Type B pancreatic cell (in vitro differentiated cells): ENCODE measurements around the gene STARD13. TPM values are rescaled to one million over a fixed set of nuclear protein-coding genes. Genes with fewer than 3 reads are reported as not detected.

Source experiments
- DNase-seq: peaks from one replicate; pipeline ENCODE4 v3.0.0; 2021; ENCODE audit warnings: mixed read lengths; ENCODE audit not compliant: unreplicated experiment; ENCODE audit errors: extremely low spot score
- H3K27ac Mint-ChIP-seq: 2 replicates; pipeline ENCODE4 v1.8.0; 2021; ENCODE audit warnings: mild to moderate bottlenecking, mixed read lengths
- H3K27me3 Mint-ChIP-seq: 2 replicates; pipeline ENCODE4 v1.8.0; 2021; ENCODE audit warnings: mixed read lengths
- H3K36me3 Mint-ChIP-seq: 2 replicates; pipeline ENCODE4 v1.8.0; 2021; ENCODE audit warnings: mixed read lengths
- H3K4me1 Mint-ChIP-seq: one replicate; pipeline ENCODE4 v1.8.0; 2021; ENCODE audit warnings: mixed read lengths; ENCODE audit not compliant: unreplicated experiment
- H3K4me3 Mint-ChIP-seq: 2 replicates; pipeline ENCODE4 v1.8.0; 2021; ENCODE audit warnings: mild to moderate bottlenecking, mixed read lengths
- H3K9me3 Mint-ChIP-seq: 2 replicates; pipeline ENCODE4 v1.8.0; 2021; ENCODE audit warnings: mixed read lengths
- total RNA-seq: library from RNA; stranded (reverse); gene quantifications from 2 replicates; pipeline ENCODE4 v1.2.1, GENCODE V29; 2021; ENCODE audit warnings: low replicate concordance
- TF ChIP-seq, protein P1 (sequence below): fragments of 200-600 bp; sonication (generic); conservative IDR thresholded peaks from 2 replicates; pipeline ENCODE4 v1.5.0; 2021; ENCODE audit warnings: antibody characterized with exemption, mild to moderate bottlenecking

STARD13 gene
- total RNA-seq, 1 donor from 2014 or later: 12.1 TPM

DNA sequence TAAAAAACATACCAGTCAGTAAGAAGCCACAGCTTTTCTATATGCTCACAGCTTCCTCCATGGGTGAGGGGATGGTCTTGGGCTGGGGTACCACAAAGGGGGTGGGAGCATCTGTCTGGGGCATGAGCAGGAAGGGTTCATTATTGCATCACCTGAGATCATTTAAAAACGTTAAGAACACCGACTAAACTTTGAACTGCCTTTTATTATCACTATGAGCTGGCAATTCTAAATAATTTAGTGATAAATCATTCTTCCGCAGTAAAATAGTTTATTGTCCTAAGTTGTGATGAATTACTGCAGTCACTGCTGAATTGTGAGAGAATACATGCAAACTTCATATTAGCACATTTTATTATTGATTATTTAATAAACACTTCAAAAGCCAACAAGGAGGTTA is 197.8 kb downstream of the STARD13 start:
- Mint-ChIP-seq H3K27ac (no peak overlapping the region), H3K4me3 (no peak overlapping the region), H3K9me3 (peaks cover 4% of the 10 kb centered on the region), H3K36me3 (no peaks in the 10 kb centered on the region), H3K4me1 (peaks cover 20% of the 10 kb centered on the region), H3K27me3 (peaks cover 9% of the 10 kb centered on the region)
- no peak for DNase-seq
- TF ChIP-seq, protein P1, sequence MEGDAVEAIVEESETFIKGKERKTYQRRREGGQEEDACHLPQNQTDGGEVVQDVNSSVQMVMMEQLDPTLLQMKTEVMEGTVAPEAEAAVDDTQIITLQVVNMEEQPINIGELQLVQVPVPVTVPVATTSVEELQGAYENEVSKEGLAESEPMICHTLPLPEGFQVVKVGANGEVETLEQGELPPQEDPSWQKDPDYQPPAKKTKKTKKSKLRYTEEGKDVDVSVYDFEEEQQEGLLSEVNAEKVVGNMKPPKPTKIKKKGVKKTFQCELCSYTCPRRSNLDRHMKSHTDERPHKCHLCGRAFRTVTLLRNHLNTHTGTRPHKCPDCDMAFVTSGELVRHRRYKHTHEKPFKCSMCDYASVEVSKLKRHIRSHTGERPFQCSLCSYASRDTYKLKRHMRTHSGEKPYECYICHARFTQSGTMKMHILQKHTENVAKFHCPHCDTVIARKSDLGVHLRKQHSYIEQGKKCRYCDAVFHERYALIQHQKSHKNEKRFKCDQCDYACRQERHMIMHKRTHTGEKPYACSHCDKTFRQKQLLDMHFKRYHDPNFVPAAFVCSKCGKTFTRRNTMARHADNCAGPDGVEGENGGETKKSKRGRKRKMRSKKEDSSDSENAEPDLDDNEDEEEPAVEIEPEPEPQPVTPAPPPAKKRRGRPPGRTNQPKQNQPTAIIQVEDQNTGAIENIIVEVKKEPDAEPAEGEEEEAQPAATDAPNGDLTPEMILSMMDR: no peak

DNA sequence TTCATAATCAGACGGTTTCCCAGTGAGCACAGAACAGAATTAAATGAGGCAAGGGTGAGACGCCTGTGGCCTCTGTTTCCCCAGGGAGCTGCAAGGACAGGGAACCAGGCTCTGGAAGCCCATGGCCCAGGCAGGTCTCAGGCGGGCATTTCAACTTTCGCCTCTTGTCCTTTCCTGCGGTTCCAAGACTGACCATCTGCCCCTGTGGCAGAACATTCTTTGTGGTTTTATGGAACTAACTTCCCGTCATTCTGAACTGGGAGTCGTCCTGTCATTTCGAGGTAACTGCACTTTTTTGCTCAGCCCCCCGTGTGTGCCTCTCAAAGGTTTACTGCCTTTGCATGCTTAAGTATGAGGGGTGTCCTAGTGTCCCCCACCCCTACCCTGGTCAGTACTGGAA is 198.5 kb downstream of the STARD13 start:
- no peaks in the 10 kb centered on the region for H3K36me3 Mint-ChIP-seq
- no peak overlapping the region for H3K27ac Mint-ChIP-seq
- H3K9me3 Mint-ChIP-seq: no peaks in the 10 kb centered on the region
- TF ChIP-seq, protein P1: no peak
- H3K4me1 Mint-ChIP-seq: peaks cover 20% of the 10 kb centered on the region
- H3K27me3 Mint-ChIP-seq: peaks cover 9% of the 10 kb centered on the region
- no peak overlapping the region for H3K4me3 Mint-ChIP-seq
- no peak for DNase-seq

DNA sequence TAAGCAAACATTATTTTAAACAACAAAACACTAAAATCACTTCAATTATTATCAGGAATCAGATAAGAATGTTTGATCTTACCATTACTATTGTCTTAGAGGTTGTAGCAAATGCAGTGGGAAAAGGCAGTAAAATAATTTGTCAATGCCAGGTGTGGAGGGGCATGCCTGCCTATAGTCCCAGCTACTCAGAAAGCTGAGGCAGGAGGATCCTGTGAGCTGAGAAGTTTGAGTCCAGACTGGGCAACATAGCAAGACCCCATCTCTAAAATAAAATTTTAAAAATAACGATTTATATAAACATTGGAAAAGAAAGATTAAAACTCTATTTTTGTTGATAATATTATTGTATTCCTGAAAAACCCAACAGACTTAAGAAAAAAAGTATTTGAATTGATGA is 202.5 kb downstream of the STARD13 start:
- no peaks in the 10 kb centered on the region for H3K9me3 Mint-ChIP-seq
- DNase-seq: no peak
- TF ChIP-seq, protein P1: no peak
- no peak overlapping the region for H3K4me3 Mint-ChIP-seq
- H3K36me3 Mint-ChIP-seq: no peaks in the 10 kb centered on the region
- peaks cover 9% of the 10 kb centered on the region for H3K27me3 Mint-ChIP-seq
- peaks cover 8% of the 10 kb centered on the region for H3K4me1 Mint-ChIP-seq
- H3K27ac Mint-ChIP-seq: no peak overlapping the region

DNA sequence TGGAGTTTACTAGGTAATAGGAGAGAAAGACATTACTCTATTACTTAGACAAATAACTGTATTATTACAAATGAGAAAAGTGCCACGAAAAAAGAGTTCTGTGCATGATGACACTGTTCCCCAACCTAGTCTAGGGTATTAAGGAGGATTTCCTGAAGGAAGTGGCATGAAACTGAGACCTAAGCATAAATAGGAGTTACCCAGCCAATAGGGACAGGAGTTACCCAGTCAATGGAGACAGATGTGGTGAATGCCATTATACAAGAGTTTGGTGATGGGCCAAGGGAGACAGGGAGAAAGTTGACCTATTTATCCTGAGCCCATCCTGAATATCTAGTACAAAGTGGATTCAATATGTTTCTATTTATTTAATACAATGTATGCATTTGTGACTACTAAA is 203.9 kb downstream of the STARD13 start:
- Mint-ChIP-seq H3K27me3 (peaks cover 9% of the 10 kb centered on the region), H3K9me3 (no peaks in the 10 kb centered on the region), H3K4me1 (peaks cover 9% of the 10 kb centered on the region), H3K27ac (no peak overlapping the region), H3K36me3 (no peaks in the 10 kb centered on the region), H3K4me3 (no peak overlapping the region)
- TF ChIP-seq, protein P1: no peak
- DNase-seq: no peak

DNA sequence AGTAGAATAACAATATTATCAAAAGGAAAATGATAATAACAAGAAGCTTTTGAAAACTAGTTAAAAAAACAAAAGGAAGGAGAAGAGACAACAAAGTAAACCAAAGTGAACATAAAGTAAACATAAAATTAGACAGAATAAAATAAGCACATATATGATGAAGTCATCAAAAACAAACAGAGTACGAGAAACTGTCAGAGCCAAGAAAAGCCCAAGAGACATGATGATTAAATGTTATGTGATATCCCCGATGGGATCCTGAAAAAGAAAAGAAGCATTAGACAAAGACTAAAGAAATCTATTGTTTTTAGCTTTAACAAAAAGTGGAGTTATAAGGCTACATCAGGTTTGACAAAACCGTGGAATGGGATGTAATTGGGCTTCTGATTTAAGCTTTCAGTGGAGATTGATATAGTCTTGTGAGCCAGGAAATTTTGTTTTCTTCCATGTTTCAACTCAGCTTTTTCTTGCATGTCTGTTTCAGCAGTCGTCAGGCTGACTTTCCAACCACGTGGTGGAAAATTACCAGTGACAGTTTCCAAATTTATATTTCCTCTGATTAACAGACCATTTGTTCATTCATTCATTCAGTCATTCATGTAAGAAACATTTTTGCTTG is 204.5 kb downstream of the STARD13 start:
- no peaks in the 10 kb centered on the region for H3K9me3 Mint-ChIP-seq
- TF ChIP-seq, protein P1: no peak
- H3K4me1 Mint-ChIP-seq: peaks cover 15% of the 10 kb centered on the region
- no peak for DNase-seq
- H3K36me3 Mint-ChIP-seq: no peaks in the 10 kb centered on the region
- peaks cover 8% of the 10 kb centered on the region for H3K27me3 Mint-ChIP-seq
- H3K27ac Mint-ChIP-seq: no peak overlapping the region
- no peak overlapping the region for H3K4me3 Mint-ChIP-seq

DNA sequence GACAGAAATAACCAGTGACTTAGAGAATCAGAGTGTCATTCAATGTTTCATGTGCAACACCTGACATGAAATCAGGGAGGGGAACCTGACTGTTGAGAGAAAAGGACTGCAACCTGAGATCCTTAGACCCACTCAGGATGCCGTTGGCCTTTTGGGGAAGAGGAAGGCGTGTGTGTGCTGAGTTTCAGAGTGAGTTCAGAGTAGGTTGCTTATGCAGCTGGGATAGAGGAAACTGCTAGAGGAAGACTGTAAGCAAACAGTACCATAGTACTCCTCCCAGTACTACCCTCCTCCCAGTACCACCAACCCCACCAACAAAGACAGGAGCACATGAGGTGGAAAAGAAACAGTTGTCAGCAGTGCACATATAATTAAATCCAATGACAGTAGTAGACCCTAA is 205.6 kb downstream of the STARD13 start:
- DNase-seq: no peak
- Mint-ChIP-seq H3K27ac (no peak overlapping the region), H3K9me3 (no peaks in the 10 kb centered on the region), H3K27me3 (peaks cover 2% of the 10 kb centered on the region), H3K36me3 (no peaks in the 10 kb centered on the region), H3K4me3 (no peak overlapping the region), H3K4me1 (peaks cover 15% of the 10 kb centered on the region)
- TF ChIP-seq, protein P1: no peak
